ENCODE measurements around the gene MISP3.
A peak's percentile ranks its signal among the peaks of the same experiment; 100 is the strongest.
"Not testable (repeated sequence)": the region's sequence is repeated elsewhere in the genome, so short reads cannot be mapped to it uniquely, and the experiment has no call there.

Gene MISP3

GRCh38 chr19:14035706-14036105 is 36.9 kb upstream of the MISP3 start:
- ATAC-seq (ENCODE audit: low read depth): no peak

DNA sequence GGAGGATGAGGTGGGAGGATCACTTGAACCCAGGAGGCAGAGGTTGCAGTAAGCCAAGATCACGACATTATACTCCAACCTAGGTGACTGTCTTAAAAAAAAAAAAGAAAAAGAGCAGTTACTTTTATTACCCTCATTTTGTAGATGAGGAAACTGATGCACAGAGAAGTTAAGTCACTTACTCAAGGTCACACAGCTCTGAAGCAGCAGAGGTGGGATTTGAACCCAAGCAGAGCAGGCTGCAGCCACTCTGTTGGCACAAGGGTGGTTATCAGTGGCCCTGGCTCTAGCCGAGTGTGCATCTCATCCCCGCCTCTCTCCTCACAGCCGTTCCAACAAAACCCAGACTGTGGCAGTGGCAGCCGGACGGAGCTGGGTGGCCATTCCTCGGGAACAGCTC is 33.4 kb upstream of the MISP3 start:
- ATAC-seq (ENCODE audit: low read depth): no peak
- no peak for TF ChIP-seq CTCF (IDR thresholded peaks at IDR 0.05; ENCODE audit: poor library complexity, severe bottlenecking)
- no peaks in the 10 kb centered on the region for H3K9me3 ChIP-seq (ENCODE audit: severe bottlenecking)

More at GRCh38 chr19:14035706-14036105, 36.9 kb upstream of the MISP3 start:
- Histone ChIP-seq H3K4me3 (ENCODE audit: severe bottlenecking) (no peak overlapping the region), H3K27ac (ENCODE audit: poor library complexity, severe bottlenecking) (no peak overlapping the region), H3K9me3 (ENCODE audit: severe bottlenecking) (no peaks in the 10 kb centered on the region), H3K27me3 (ENCODE audit: insufficient read depth, poor library complexity, severe bottlenecking) (no peaks in the 10 kb centered on the region), H3K4me1 (ENCODE audit: insufficient read depth, poor library complexity, severe bottlenecking) (no peaks in the 10 kb centered on the region), H3K36me3 (ENCODE audit: low read depth) (no peaks in the 10 kb centered on the region)
- no peak for DNase-seq (ENCODE audit: low spot score)
- no peak for TF ChIP-seq CTCF (IDR thresholded peaks at IDR 0.05; ENCODE audit: poor library complexity, severe bottlenecking)

DNA sequence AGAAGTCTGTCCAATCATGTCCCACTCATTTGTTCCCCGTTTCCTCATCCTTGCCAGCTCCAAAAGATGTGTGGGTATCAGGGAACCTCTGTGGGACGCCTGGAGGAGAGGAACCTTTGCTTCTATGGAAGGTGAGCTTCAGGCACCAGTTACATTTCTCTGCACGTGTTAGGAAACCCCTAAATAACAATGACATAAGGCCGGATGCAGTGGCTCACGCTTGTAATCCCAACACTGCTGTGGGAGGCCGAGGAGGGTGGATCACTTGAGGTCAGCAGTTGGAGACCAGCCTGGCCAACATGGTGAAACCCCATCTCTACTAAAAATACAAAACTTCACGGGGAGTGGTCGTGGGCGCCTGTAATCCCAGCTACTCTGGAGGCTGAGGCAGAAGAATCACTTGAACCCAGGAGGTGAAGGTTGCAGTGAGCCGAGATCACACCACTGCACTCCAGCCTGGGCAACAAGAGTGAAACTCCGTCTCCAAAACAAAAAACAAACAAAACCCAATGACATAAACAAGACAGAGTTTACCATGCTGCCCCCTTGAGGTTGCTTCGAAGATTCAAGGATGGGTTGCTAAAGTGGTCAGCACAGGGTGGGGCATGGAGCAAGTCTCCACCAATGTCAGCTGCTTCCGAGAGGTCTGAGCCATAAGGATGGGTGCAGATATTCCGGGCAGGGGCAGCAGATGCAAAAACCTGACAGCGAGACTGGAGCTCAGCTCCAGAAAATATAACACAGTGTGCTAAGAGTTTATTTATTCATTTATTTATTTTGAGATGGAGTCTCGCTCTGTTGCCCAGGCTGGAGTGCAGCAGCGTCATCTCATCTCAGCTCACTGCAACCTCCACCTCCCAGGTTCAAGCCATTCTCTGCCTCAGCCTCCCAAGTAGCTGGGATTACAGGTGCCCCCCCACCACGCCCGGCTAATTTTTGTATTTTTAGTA is 29.7 kb upstream of the MISP3 start:
- not testable (repeated sequence) for H3K27ac ChIP-seq (ENCODE audit: poor library complexity, severe bottlenecking); H3K9me3 ChIP-seq (ENCODE audit: severe bottlenecking); DNase-seq (ENCODE audit: low spot score); H3K4me3 ChIP-seq (ENCODE audit: severe bottlenecking); H3K4me1 ChIP-seq (ENCODE audit: insufficient read depth, poor library complexity, severe bottlenecking); H3K36me3 ChIP-seq (ENCODE audit: low read depth); H3K27me3 ChIP-seq (ENCODE audit: insufficient read depth, poor library complexity, severe bottlenecking)
- peak; percentile 52 for TF ChIP-seq CTCF (IDR thresholded peaks at IDR 0.05; ENCODE audit: poor library complexity, severe bottlenecking)
- ATAC-seq (ENCODE audit: low read depth): peak; percentile 53; the same call in 1 of the 3 replicates

More for the DNA sequence above, 33.4 kb upstream of the MISP3 start:
- Histone ChIP-seq H3K27me3 (ENCODE audit: insufficient read depth, poor library complexity, severe bottlenecking) (no peaks in the 10 kb centered on the region), H3K36me3 (ENCODE audit: low read depth) (no peaks in the 10 kb centered on the region), H3K4me1 (ENCODE audit: insufficient read depth, poor library complexity, severe bottlenecking) (no peaks in the 10 kb centered on the region), H3K4me3 (ENCODE audit: severe bottlenecking) (no peak overlapping the region), H3K27ac (ENCODE audit: poor library complexity, severe bottlenecking) (no peak overlapping the region)
- no peak for DNase-seq (ENCODE audit: low spot score)

DNA sequence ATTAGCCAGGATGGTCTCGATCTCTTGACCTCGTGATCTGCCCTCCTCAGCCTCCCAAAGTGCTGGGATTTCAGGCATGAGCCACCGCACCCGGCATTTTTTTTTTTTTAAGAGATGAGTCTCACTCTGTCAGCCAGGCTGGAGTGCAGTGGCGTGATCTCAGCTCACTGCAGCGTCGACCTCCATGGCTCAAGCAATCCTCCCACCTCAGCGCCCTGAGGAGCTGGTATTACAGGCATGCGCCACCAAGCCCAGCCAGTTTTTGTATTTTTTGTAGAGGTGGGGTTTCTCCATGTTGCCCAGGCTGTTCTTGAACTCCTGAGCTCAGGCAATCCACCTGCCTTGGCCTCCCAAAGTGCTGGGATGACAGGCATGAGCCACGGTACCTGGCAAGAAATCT is 24.7 kb upstream of the MISP3 start:
- not testable (repeated sequence) for H3K4me1 ChIP-seq (ENCODE audit: insufficient read depth, poor library complexity, severe bottlenecking); DNase-seq (ENCODE audit: low spot score); H3K4me3 ChIP-seq (ENCODE audit: severe bottlenecking); H3K27me3 ChIP-seq (ENCODE audit: insufficient read depth, poor library complexity, severe bottlenecking); H3K36me3 ChIP-seq (ENCODE audit: low read depth); H3K9me3 ChIP-seq (ENCODE audit: severe bottlenecking); H3K27ac ChIP-seq (ENCODE audit: poor library complexity, severe bottlenecking); ATAC-seq (ENCODE audit: low read depth)

GRCh38 chr19:14048443-14049153 is 24.0 kb upstream of the MISP3 start:
- Histone ChIP-seq H3K4me1 (ENCODE audit: insufficient read depth, poor library complexity, severe bottlenecking) (no peaks in the 10 kb centered on the region), H3K27ac (ENCODE audit: poor library complexity, severe bottlenecking) (no peak overlapping the region), H3K9me3 (ENCODE audit: severe bottlenecking) (no peaks in the 10 kb centered on the region), H3K36me3 (ENCODE audit: low read depth) (no peaks in the 10 kb centered on the region), H3K4me3 (ENCODE audit: severe bottlenecking) (no peak overlapping the region), H3K27me3 (ENCODE audit: insufficient read depth, poor library complexity, severe bottlenecking) (no peaks in the 10 kb centered on the region)
- TF ChIP-seq CTCF (IDR thresholded peaks at IDR 0.05; ENCODE audit: poor library complexity, severe bottlenecking): peak; percentile 69
- DNase-seq (ENCODE audit: low spot score) (no peak), ATAC-seq (ENCODE audit: low read depth) (peak; percentile 46; the same call in 2 of the 3 replicates)
